Thyroid gland (tissue), 4 donors: ENCODE results near the gene OAS1. TPM values are rescaled to one million over a fixed set of nuclear protein-coding genes. Genes with fewer than 3 reads are reported as not detected.

Experiments used
- DNase-seq, 2 donors: peaks; one replicate each; pipeline ENCODE4 v3.0.0-alpha.2; 2019
- H3K27ac ChIP-seq, 3 donors: fragments of 200-600 bp; sonication (generic); 1 replicate in 2 of 3; 2 replicates in 1 of 3; pipeline ENCODE4 v1.5.1; 2016 to 2019; ENCODE audit warnings: mild to moderate bottlenecking in 1 of 3, moderate library complexity in 1 of 3
- H3K27me3 ChIP-seq: fragments of 200-600 bp; sonication (generic); one replicate; pipeline ENCODE4 v1.5.1; 2019
- H3K36me3 ChIP-seq, 2 donors: fragments of 200-600 bp; sonication (generic); one replicate each; pipeline ENCODE4 v1.5.1; 2016 to 2019
- H3K4me1 ChIP-seq, 2 donors: fragments of 200-600 bp; sonication (generic); one replicate each; pipeline ENCODE4 v1.5.1; 2017 to 2019
- H3K4me3 ChIP-seq, 3 donors: fragments of 200-600 bp; sonication (generic); replicated peaks in 1 of 3; 1 replicate in 2 of 3; 2 replicates in 1 of 3; pipeline ENCODE4 v1.5.1; 2016; ENCODE audit warnings: mild to moderate bottlenecking in 1 of 3
- H3K9me3 ChIP-seq: fragments of 200-600 bp; sonication (generic); one replicate; pipeline ENCODE4 v1.5.1; 2017
- CTCF ChIP-seq, 6 experiments: fragments of 200-600 bp in 3 of 6; fragments of 450-650 bp in 3 of 6; sonication (generic) in 3 of 6; IDR thresholded peaks; one replicate each; pipeline ENCODE4 v1.5.1; 2016 to 2019; ENCODE audit warnings: antibody characterized with exemption in 6 of 6, mild to moderate bottlenecking in 2 of 6, inconsistent platforms in 1 of 6, moderate library complexity in 1 of 6
- POLR2A ChIP-seq, 2 donors: fragments of 450-650 bp; IDR thresholded peaks; one replicate each; pipeline ENCODE4 v1.6.1; 2017; ENCODE audit warnings: antibody characterized with exemption in 2 of 2, mild to moderate bottlenecking in 2 of 2, moderate library complexity in 1 of 2
- WGBS, 2 donors: methylation state at CpG; one replicate each; pipeline ENCODE4 v1.1.5; 2017; 5-methylcytosine and 5-hydroxymethylcytosine counted together
- intact Hi-C: fragments of 100-400 bp; cut with DNase I; formaldehyde crosslinking; loops from one replicate; pipeline ENCODE4 v1.15.1; 2023
- total RNA-seq, 4 donors: library from RNA; depleted of rRNA; stranded (reverse); fragments of >200 nt; gene quantifications; one replicate each; pipeline ENCODE4 v1.2.3, GENCODE V29; 2016

The OAS1 gene
- total RNA-seq, 4 donors from 2014 or later = 5.5 to 9.2 (median 7.0) TPM

- Histone ChIP-seq H3K27ac (no peak overlapping the region), H3K4me3 (no peak overlapping the region), H3K4me1 (no peaks in the 10 kb centered on the region), H3K9me3 (no peaks in the 10 kb centered on the region), H3K36me3 (no peaks in the 10 kb centered on the region), H3K27me3 (no peaks in the 10 kb centered on the region)
- intact Hi-C loops = no loop called here
- DNase-seq = no peak
- WGBS, 2 donors = 45 to 46% methylated on average over 11 of the region's 11 CpGs
- TF ChIP-seq POLR2A (IDR thresholded peaks at IDR 0.05) (no peak), CTCF (IDR thresholded peaks at IDR 0.05) (no peak)
Measured at GRCh38 chr12:112876506-112876905, 30.3 kb upstream of the OAS1 start.

GRCh38 chr12:112877006-112877405 is 29.8 kb upstream of the OAS1 start:
- Histone ChIP-seq H3K27me3 (no peaks in the 10 kb centered on the region), H3K9me3 (no peaks in the 10 kb centered on the region), H3K4me3 (no peak overlapping the region), H3K36me3 (no peaks in the 10 kb centered on the region), H3K4me1 (no peaks in the 10 kb centered on the region), H3K27ac (no peak overlapping the region)
- TF ChIP-seq CTCF (IDR thresholded peaks at IDR 0.05) = no peak
- no peak for TF ChIP-seq POLR2A (IDR thresholded peaks at IDR 0.05)
- 75 to 80% methylated on average over 4 of the region's 4 CpGs for WGBS, 2 donors
- DNase-seq = no peak
- intact Hi-C loops = no loop called here

- no peak overlapping the region for H3K27ac ChIP-seq
- H3K4me3 ChIP-seq = no peak overlapping the region
- H3K27me3 ChIP-seq = no peaks in the 10 kb centered on the region
- intact Hi-C loops = no loop called here
- 75 to 76% methylated on average over 3 of the region's 3 CpGs for WGBS, 2 donors
- no peaks in the 10 kb centered on the region for H3K36me3 ChIP-seq
- no peaks in the 10 kb centered on the region for H3K9me3 ChIP-seq
- H3K4me1 ChIP-seq = no peaks in the 10 kb centered on the region
- TF ChIP-seq CTCF (IDR thresholded peaks at IDR 0.05) (no peak), POLR2A (IDR thresholded peaks at IDR 0.05) (no peak)
- DNase-seq = no peak
Measured at GRCh38 chr12:112878488-112878887, 28.3 kb upstream of the OAS1 start.

GRCh38 chr12:112879191-112879705 is 27.5 kb upstream of the OAS1 start:
- Histone ChIP-seq H3K9me3 (no peaks in the 10 kb centered on the region), H3K4me1 (no peaks in the 10 kb centered on the region), H3K4me3 (no peak overlapping the region), H3K27ac (no peak overlapping the region), H3K36me3 (no peaks in the 10 kb centered on the region), H3K27me3 (no peaks in the 10 kb centered on the region)
- intact Hi-C loops = no loop called here
- no peak for TF ChIP-seq CTCF (IDR thresholded peaks at IDR 0.05)
- TF ChIP-seq POLR2A (IDR thresholded peaks at IDR 0.05) = no peak
- WGBS, 2 donors = 52 to 67% methylated on average over 7 to 8 of the region's 8 CpGs
- DNase-seq = no peak

GRCh38 chr12:112881602-112882001 is 25.2 kb upstream of the OAS1 start:
- H3K36me3 ChIP-seq = no peaks in the 10 kb centered on the region
- H3K27me3 ChIP-seq = no peaks in the 10 kb centered on the region
- WGBS, 2 donors = 53 to 87% methylated on average over 2 to 6 of the region's 6 CpGs
- H3K9me3 ChIP-seq = no peaks in the 10 kb centered on the region
- TF ChIP-seq POLR2A (IDR thresholded peaks at IDR 0.05) (no peak), CTCF (IDR thresholded peaks at IDR 0.05) (no peak)
- no peak for DNase-seq
- intact Hi-C loops = no loop called here
- no peaks in the 10 kb centered on the region for H3K4me1 ChIP-seq
- no peak overlapping the region for H3K27ac ChIP-seq
- H3K4me3 ChIP-seq = no peak overlapping the region
